Activated CD4-positive, alpha-beta T cell treated with anti-CD3 and anti-CD28 coated beads, Interleukin-2, Interleukin-6, amounts not matched to agents 100 ng/mL and 50 ng/mL, durations not matched to agents 16 hours and 8 hours (primary cell): Measurements from ENCODE around the gene RNF151.
A peak's percentile ranks its signal among the peaks of the same experiment; 100 is the strongest.
"Not testable (repeated sequence)": the region's sequence is repeated elsewhere in the genome, so short reads cannot be mapped to it uniquely, and the experiment has no call there.

Source experiments
- DNase-seq: peaks from one replicate; pipeline ENCODE4 v3.0.0-alpha.2; 2020

The RNF151 gene

GRCh38 chr16:1966460-1966859 is at the start of gene RNF151:
Gene RNF151, plus strand, starts transcription at chr16:1966856. Its CDS starts 26 bp downstream, at chr16:1966882.
- DNase-seq: no peak

GRCh38 chr16:1917056-1917664 is 49.5 kb upstream of the RNF151 start:
- DNase-seq: no peak

- no peak for DNase-seq
These were observed 48.8 kb upstream of the RNF151 start for GRCh38 chr16:1917665-1918350.

GRCh38 chr16:1918351-1919326 is 48.0 kb upstream of the RNF151 start, which contains the start of gene HS3ST6:
Gene HS3ST6, minus strand, starts transcription at chr16:1918415. Its CDS starts 92 bp downstream, at chr16:1918323.
- DNase-seq: no peak

GRCh38 chr16:1919327-1919998 is 47.2 kb upstream of the RNF151 start:
- DNase-seq: no peak

GRCh38 chr16:1920122-1920521 is 46.5 kb upstream of the RNF151 start:
- not testable (repeated sequence) for DNase-seq

GRCh38 chr16:1920727-1921171 is 45.9 kb upstream of the RNF151 start:
- DNase-seq: peak; percentile 34

GRCh38 chr16:1922357-1922756 is 44.3 kb upstream of the RNF151 start:
- DNase-seq: no peak

GRCh38 chr16:1923299-1924034 is 43.2 kb upstream of the RNF151 start:
- no peak for DNase-seq

GRCh38 chr16:1924095-1924494 is 42.6 kb upstream of the RNF151 start:
- DNase-seq: no peak

GRCh38 chr16:1926271-1926670 is 40.4 kb upstream of the RNF151 start:
- DNase-seq: no peak

GRCh38 chr16:1929105-1929504 is 37.6 kb upstream of the RNF151 start:
- no peak for DNase-seq

- peak; percentile 95 for DNase-seq
These were observed 36.9 kb upstream of the RNF151 start for GRCh38 chr16:1929578-1930337.

- no peak for DNase-seq
These were observed 36.3 kb upstream of the RNF151 start for GRCh38 chr16:1930338-1930720.

GRCh38 chr16:1932050-1933028 is 34.3 kb upstream of the RNF151 start:
- DNase-seq: no peak

GRCh38 chr16:1933097-1933661 is 33.5 kb upstream of the RNF151 start:
- no peak for DNase-seq

- no peak for DNase-seq
These were observed 29.6 kb upstream of the RNF151 start for GRCh38 chr16:1936945-1937479.

- DNase-seq: no peak
These were observed 28.3 kb upstream of the RNF151 start for GRCh38 chr16:1938316-1938715.

GRCh38 chr16:1938910-1939309 is 27.7 kb upstream of the RNF151 start:
- DNase-seq: no peak
